ENCODE data around the gene NAPG. TPM values are rescaled to one million over a fixed set of nuclear protein-coding genes. Genes with fewer than 3 reads are reported as not detected.

NAPG gene
- total and polyA plus RNA-seq, 10 of the 15 experiments (the other 5 are each of a cell fraction or from before 2014, with no cell fraction given) = 20.5 to 34.8 (median 24.0) TPM

DNA sequence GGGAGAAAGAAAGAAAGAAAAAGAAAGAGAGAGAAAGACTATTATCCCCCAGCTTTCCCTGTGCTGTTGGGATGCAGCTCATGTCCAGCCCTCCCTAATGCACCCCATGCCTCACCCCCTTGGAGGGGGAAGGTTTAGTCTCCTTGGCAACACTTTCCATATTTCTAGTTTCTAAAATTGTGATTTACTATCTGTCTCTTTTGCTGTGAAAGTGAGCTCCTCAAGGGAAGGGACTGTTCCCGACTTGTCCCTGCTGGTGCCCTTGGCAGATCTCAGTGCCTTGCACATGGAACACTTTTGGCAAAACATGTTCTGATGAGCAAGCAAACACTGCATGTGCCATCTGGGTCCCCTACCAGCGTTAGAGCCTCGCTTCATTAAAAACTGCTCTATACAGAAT, 11.7 kb upstream of the NAPG start:
- Histone ChIP-seq H3K27ac (ENCODE audit: control insufficient read depth, insufficient read depth) (no peak overlapping the region), H3K9me3 (replicated peaks; ENCODE audit: control insufficient read depth, insufficient read depth, low read length) (no peaks in the 10 kb centered on the region), H3K4me3 (no peak overlapping the region), H3K27me3 (replicated peaks in 1 of 2; ENCODE audit: control insufficient read depth in 2 of 2, insufficient read depth in 2 of 2, low read length in 1 of 2) (peaks cover 3 to 4% of the 10 kb centered on the region in 2 experiments; a peak in 2 of 4 replicates), H3K4me1 (ENCODE audit: control insufficient read depth, insufficient read depth, low read length) (no peaks in the 10 kb centered on the region), H3K79me2 (ENCODE audit: control insufficient read depth, insufficient read depth, low read length) (no peaks in the 10 kb centered on the region), H3K4me2 (ENCODE audit: control insufficient read depth, insufficient read depth) (no peak overlapping the region), H3K36me3 (ENCODE audit: control insufficient read depth in 2 of 2, insufficient read depth in 2 of 2, low read length in 1 of 2) (no peaks in the 10 kb centered on the region), H2AFZ (ENCODE audit: control insufficient read depth, low read depth, low read length) (no peak overlapping the region), H3K9ac (ENCODE audit: control insufficient read depth, insufficient read depth, low read length) (no peak overlapping the region), H4K20me1 (ENCODE audit: control insufficient read depth, insufficient read depth) (no peaks in the 10 kb centered on the region)
- no peak for FAIRE-seq
- no TSS peak for BruUV-seq (replicated peaks)
- WGBS (ENCODE audit: insufficient coverage, insufficient replicate concordance, low lambda C conversion rate, missing lambda C conversion rate) = 23% methylated on average over 3 of the region's 3 CpGs
- intact Hi-C loops (cut with micrococcal nuclease; ENCODE audit: unreplicated experiment) (no loop called here), in situ Hi-C loops (cut with MboI) (no loop called here)
- no peak for ATAC-seq
- ChIA-PET SMC1A (ENCODE audit: uncharacterized antibody, unreplicated experiment) (interaction anchor here (0.5 to 1.7 kb wide), 3 partner anchors 198 to 530 kb away, joined by 3 to 4 read pairs (median 3); no protein-coding TSS in a partner anchor), CTCF (interaction anchor here (1.4 kb wide), 1 partner anchor 9 kb away, joined by 3 read pairs; no protein-coding TSS in a partner anchor), POLR2A (no interaction called here), RAD21 (ENCODE audit: unreplicated experiment) (no interaction called here)
- no peak for DNase-seq (ENCODE audit: low read depth, low spot score)
- no peak for TF ChIP-seq NFYB (IDR thresholded peaks at IDR 0.05; ENCODE audit: insufficient read depth, low read depth, low read length)
- no peak for TF ChIP-seq CHD1 (IDR thresholded peaks at IDR 0.05; ENCODE audit: low read depth, low read length)
- no peak for TF ChIP-seq SIN3A (IDR thresholded peaks at IDR 0.05; ENCODE audit: low read depth, low read length)
- no peak for TF ChIP-seq RB1 (IDR thresholded peaks at IDR 0.05; ENCODE audit: borderline replicate concordance)
- TF ChIP-seq FOS (IDR thresholded peaks at IDR 0.05; ENCODE audit: borderline replicate concordance, extremely low read depth, insufficient read length) = no peak
- no peak for TF ChIP-seq PAX5 (IDR thresholded peaks at IDR 0.05; ENCODE audit: borderline replicate concordance, low read depth, low read length)
- TF ChIP-seq WRNIP1 (IDR thresholded peaks at IDR 0.05; ENCODE audit: borderline replicate concordance, low read depth, low read length) = no peak
- no peak for TF ChIP-seq ZNF274 (IDR thresholded peaks at IDR 0.05; ENCODE audit: insufficient read depth, insufficient read length)
- TF ChIP-seq SUPT20H (IDR thresholded peaks at IDR 0.05; ENCODE audit: borderline replicate concordance, control insufficient read depth, low read depth, low read length) = no peak
- TF ChIP-seq NR2F1 (conservative IDR thresholded peaks at IDR 0.05) = no peak
- TF ChIP-seq, protein P1, sequence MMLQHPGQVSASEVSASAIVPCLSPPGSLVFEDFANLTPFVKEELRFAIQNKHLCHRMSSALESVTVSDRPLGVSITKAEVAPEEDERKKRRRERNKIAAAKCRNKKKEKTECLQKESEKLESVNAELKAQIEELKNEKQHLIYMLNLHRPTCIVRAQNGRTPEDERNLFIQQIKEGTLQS (IDR thresholded peaks at IDR 0.05; ENCODE audit: borderline replicate concordance, extremely low read depth, low read depth, low read length) = no peak
- TF ChIP-seq MTA2 (IDR thresholded peaks at IDR 0.05; ENCODE audit: low read depth) = no peak
- no peak for TF ChIP-seq CBX3 (IDR thresholded peaks at IDR 0.05; ENCODE audit: borderline replicate concordance, low read depth)
- TF ChIP-seq, protein P2, sequence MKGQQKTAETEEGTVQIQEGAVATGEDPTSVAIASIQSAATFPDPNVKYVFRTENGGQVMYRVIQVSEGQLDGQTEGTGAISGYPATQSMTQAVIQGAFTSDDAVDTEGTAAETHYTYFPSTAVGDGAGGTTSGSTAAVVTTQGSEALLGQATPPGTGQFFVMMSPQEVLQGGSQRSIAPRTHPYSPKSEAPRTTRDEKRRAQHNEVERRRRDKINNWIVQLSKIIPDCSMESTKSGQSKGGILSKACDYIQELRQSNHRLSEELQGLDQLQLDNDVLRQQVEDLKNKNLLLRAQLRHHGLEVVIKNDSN (IDR thresholded peaks at IDR 0.05; ENCODE audit: borderline replicate concordance, extremely low read length, insufficient read depth, low read depth, low read length) = no peak
- no peak for TF ChIP-seq BCL11A (IDR thresholded peaks at IDR 0.05; ENCODE audit: low read depth, low read length)
- TF ChIP-seq SP1 (IDR thresholded peaks at IDR 0.05; ENCODE audit: low read depth, low read length) = no peak
- no peak for TF ChIP-seq CHD2 (IDR thresholded peaks at IDR 0.05; ENCODE audit: borderline replicate concordance, low read depth, low read length)

Measured in GM12878 (cell line).